ENCODE results near the gene TTC7B.

Gene TTC7B

DNA sequence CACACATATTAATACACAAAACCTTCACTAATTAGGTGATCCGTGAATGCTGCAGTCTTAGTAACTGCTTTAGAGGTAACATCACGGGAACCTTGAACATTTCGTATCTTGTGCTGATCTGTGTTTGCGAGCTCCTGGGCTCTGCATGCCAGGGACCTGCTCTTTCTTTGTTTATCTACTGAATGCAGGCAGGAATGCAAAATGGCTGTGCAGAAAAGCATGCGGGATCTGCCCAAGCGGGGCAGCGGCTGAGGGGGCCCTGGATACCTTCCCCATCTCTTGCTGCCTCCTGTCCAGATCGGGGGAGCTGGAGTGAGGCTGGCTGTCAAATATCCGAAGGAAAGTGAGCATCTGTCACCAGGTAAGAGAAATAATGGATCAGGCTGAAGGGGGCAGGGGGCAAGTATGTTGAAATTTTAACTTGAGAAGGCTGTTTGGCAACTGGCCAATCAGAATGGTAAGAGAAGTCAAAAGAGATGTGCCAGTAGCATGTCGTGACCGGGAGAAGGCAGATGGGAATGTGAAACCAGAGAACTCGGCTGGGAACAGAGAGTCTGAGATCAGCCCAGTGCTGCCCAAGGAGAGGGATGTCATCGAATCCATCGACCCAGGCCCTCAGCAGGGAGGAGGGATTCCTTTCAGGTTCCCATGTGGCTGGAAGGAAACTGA, 191.4 kb downstream of the TTC7B start:
- H3K36me3 ChIP-seq (ENCODE audit: insufficient read depth, low read length): no peaks in the 10 kb centered on the region
- H3K79me2 ChIP-seq (ENCODE audit: insufficient read depth, low read length): no peaks in the 10 kb centered on the region
- H3K27me3 ChIP-seq (ENCODE audit: insufficient read depth, low read length): no peaks in the 10 kb centered on the region
- H3K4me3 ChIP-seq (ENCODE audit: low read depth, low read length, poor library complexity, severe bottlenecking): no peak overlapping the region
- H3K4me1 ChIP-seq (ENCODE audit: insufficient read depth, low read length, severe bottlenecking): no peaks in the 10 kb centered on the region
- H3K9ac ChIP-seq (ENCODE audit: low read length): no peak overlapping the region
- H2AFZ ChIP-seq (ENCODE audit: low read length): no peak overlapping the region
- no peak overlapping the region for H3K27ac ChIP-seq (ENCODE audit: low read depth, low read length, poor library complexity, severe bottlenecking)
- H3F3A ChIP-seq (ENCODE audit: insufficient read depth, low read length): no peaks in the 10 kb centered on the region
- H3K9me3 ChIP-seq (ENCODE audit: low read length): no peaks in the 10 kb centered on the region
- no peak overlapping the region for H3K4me2 ChIP-seq (ENCODE audit: low read length)
- no peaks in the 10 kb centered on the region for H3K9me2 ChIP-seq (ENCODE audit: low read depth, low read length)
- no peak for TF ChIP-seq EZH2 (IDR thresholded peaks at IDR 0.05; ENCODE audit: borderline replicate concordance, low read length)
- TF ChIP-seq, protein P1, sequence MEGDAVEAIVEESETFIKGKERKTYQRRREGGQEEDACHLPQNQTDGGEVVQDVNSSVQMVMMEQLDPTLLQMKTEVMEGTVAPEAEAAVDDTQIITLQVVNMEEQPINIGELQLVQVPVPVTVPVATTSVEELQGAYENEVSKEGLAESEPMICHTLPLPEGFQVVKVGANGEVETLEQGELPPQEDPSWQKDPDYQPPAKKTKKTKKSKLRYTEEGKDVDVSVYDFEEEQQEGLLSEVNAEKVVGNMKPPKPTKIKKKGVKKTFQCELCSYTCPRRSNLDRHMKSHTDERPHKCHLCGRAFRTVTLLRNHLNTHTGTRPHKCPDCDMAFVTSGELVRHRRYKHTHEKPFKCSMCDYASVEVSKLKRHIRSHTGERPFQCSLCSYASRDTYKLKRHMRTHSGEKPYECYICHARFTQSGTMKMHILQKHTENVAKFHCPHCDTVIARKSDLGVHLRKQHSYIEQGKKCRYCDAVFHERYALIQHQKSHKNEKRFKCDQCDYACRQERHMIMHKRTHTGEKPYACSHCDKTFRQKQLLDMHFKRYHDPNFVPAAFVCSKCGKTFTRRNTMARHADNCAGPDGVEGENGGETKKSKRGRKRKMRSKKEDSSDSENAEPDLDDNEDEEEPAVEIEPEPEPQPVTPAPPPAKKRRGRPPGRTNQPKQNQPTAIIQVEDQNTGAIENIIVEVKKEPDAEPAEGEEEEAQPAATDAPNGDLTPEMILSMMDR (IDR thresholded peaks at IDR 0.05; ENCODE audit: low read length): no peak
- H4K20me1 ChIP-seq (ENCODE audit: insufficient read depth, low read length): no peaks in the 10 kb centered on the region

DNA sequence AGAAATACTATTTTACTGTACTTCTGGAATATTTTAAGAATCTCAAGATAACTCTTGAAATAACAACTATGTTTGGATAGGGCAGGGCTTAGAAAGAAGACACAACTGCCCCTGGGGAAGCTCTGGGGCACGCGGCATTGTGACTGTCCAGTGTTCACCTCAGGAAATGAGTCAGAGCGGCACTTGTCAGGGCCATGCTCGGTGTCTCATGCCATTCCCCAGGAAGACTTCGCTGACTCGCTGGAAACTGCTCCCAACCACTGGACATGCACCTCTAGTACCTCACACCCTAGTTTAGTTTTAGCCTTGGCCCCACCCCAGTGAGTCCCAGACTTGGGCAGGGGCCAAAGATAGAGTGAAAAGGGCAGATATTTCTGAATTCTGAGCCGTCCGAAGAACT, 192.0 kb downstream of the TTC7B start:
- H4K20me1 ChIP-seq (ENCODE audit: insufficient read depth, low read length): no peaks in the 10 kb centered on the region
- H3K79me2 ChIP-seq (ENCODE audit: insufficient read depth, low read length): no peaks in the 10 kb centered on the region
- TF ChIP-seq, protein P1 (IDR thresholded peaks at IDR 0.05; ENCODE audit: low read length): no peak
- no peak for TF ChIP-seq EZH2 (IDR thresholded peaks at IDR 0.05; ENCODE audit: borderline replicate concordance, low read length)
- no peaks in the 10 kb centered on the region for H3K9me3 ChIP-seq (ENCODE audit: low read length)
- H3K36me3 ChIP-seq (ENCODE audit: insufficient read depth, low read length): no peaks in the 10 kb centered on the region
- no peaks in the 10 kb centered on the region for H3F3A ChIP-seq (ENCODE audit: insufficient read depth, low read length)
- H3K4me2 ChIP-seq (ENCODE audit: low read length): no peak overlapping the region
- H2AFZ ChIP-seq (ENCODE audit: low read length): no peak overlapping the region
- no peaks in the 10 kb centered on the region for H3K4me1 ChIP-seq (ENCODE audit: insufficient read depth, low read length, severe bottlenecking)
- no peak overlapping the region for H3K4me3 ChIP-seq (ENCODE audit: low read depth, low read length, poor library complexity, severe bottlenecking)
- no peaks in the 10 kb centered on the region for H3K27me3 ChIP-seq (ENCODE audit: insufficient read depth, low read length)
- H3K9ac ChIP-seq (ENCODE audit: low read length): no peak overlapping the region
- H3K9me2 ChIP-seq (ENCODE audit: low read depth, low read length): no peaks in the 10 kb centered on the region
- no peak overlapping the region for H3K27ac ChIP-seq (ENCODE audit: low read depth, low read length, poor library complexity, severe bottlenecking)

DNA sequence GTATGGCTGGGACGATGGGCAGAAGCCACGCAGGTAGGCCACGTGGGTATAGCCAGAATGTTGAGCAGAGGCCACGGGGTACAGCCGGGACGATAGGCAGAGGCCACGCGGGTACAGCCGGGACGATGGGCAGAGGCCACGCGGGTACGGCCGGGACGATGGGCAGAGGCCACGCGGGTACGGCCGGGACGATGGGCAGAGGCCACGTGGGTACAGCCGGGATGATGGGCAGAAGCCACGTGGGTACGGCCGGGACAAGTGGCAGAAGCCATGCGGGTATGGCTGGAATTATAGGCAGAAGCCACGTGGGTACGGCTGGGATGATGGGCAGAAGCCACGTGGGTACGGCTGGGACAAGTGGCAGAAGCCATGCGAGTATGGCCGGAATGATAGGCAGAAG, 195.0 kb downstream of the TTC7B start:
- TF ChIP-seq, protein P1 (IDR thresholded peaks at IDR 0.05; ENCODE audit: low read length): no peak
- TF ChIP-seq EZH2 (IDR thresholded peaks at IDR 0.05; ENCODE audit: borderline replicate concordance, low read length): no peak
- H3K4me2 ChIP-seq (ENCODE audit: low read length): no peak overlapping the region

More for the DNA sequence above, 195.0 kb downstream of the TTC7B start:
- Histone ChIP-seq H3K9ac (ENCODE audit: low read length) (no peak overlapping the region), H3K4me3 (ENCODE audit: low read depth, low read length, poor library complexity, severe bottlenecking) (no peak overlapping the region), H3F3A (ENCODE audit: insufficient read depth, low read length) (no peaks in the 10 kb centered on the region), H3K27me3 (ENCODE audit: insufficient read depth, low read length) (no peaks in the 10 kb centered on the region), H3K27ac (ENCODE audit: low read depth, low read length, poor library complexity, severe bottlenecking) (no peak overlapping the region), H4K20me1 (ENCODE audit: insufficient read depth, low read length) (no peaks in the 10 kb centered on the region), H3K79me2 (ENCODE audit: insufficient read depth, low read length) (no peaks in the 10 kb centered on the region), H2AFZ (ENCODE audit: low read length) (no peak overlapping the region), H3K36me3 (ENCODE audit: insufficient read depth, low read length) (no peaks in the 10 kb centered on the region), H3K4me1 (ENCODE audit: insufficient read depth, low read length, severe bottlenecking) (no peaks in the 10 kb centered on the region), H3K9me3 (ENCODE audit: low read length) (no peaks in the 10 kb centered on the region), H3K9me2 (ENCODE audit: low read depth, low read length) (no peaks in the 10 kb centered on the region)
